ENCODE data around the gene DERL3.
"Not testable (repeated sequence)": the region's sequence is repeated elsewhere in the genome, so short reads cannot be mapped to it uniquely, and the experiment has no call there.

DNA sequence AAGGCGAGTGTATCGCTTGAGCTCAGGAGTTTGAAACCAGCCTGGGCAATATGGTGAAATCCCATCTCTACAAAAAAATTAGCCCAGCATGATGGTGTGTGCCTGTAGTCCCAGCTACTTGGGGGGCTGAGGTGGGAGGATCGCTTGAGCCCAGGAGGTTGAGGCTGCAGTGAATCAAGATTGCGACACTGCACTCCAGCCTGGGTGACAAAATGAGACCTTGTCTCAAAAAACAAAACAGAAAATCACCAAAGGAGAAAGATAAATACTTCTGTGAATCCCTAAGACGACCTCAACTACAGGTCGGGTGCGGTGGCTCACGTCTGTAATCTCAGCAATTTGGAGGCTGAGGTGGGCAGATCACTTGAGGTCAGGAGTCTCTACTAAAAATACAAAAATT lies 21.4 kb upstream of the DERL3 start:
- TF ChIP-seq, protein P1, sequence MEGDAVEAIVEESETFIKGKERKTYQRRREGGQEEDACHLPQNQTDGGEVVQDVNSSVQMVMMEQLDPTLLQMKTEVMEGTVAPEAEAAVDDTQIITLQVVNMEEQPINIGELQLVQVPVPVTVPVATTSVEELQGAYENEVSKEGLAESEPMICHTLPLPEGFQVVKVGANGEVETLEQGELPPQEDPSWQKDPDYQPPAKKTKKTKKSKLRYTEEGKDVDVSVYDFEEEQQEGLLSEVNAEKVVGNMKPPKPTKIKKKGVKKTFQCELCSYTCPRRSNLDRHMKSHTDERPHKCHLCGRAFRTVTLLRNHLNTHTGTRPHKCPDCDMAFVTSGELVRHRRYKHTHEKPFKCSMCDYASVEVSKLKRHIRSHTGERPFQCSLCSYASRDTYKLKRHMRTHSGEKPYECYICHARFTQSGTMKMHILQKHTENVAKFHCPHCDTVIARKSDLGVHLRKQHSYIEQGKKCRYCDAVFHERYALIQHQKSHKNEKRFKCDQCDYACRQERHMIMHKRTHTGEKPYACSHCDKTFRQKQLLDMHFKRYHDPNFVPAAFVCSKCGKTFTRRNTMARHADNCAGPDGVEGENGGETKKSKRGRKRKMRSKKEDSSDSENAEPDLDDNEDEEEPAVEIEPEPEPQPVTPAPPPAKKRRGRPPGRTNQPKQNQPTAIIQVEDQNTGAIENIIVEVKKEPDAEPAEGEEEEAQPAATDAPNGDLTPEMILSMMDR (conservative IDR thresholded peaks at IDR 0.05; ENCODE audit: low read length): not testable (repeated sequence)
- TF ChIP-seq EZH2phosphoT487 (IDR thresholded peaks at IDR 0.05; ENCODE audit: borderline replicate concordance): not testable (repeated sequence)
